CD4-positive, alpha-beta T cell (primary cell): ENCODE data around the gene GALNT10. TPM values are rescaled to one million over a fixed set of nuclear protein-coding genes. Genes with fewer than 3 reads are reported as not detected.

Experiments used
- ATAC-seq: fragments of 200-7000 bp; cut with Tn5 transposase; one replicate; pipeline ENCODE4 v1.10.0; 2022; ENCODE audit warnings: mild to moderate bottlenecking; ENCODE audit not compliant: poor library complexity
- CTCF ChIA-PET: fragments of 350-600 bp; sonication (Branson Sonifier 250); formaldehyde crosslinking; loops from one replicate; lab custom pipeline; 2021; ENCODE audit warnings: antibody characterized with exemption, inconsistent platforms; lab: Charles Lee
- POLR2A ChIA-PET: fragments of 350-600 bp; sonication (Branson Sonifier 250); formaldehyde crosslinking; loops from one replicate; lab custom pipeline; 2021; ENCODE audit warnings: antibody characterized with exemption, inconsistent platforms; lab: Charles Lee
- DNase-seq, 14 experiments: peaks; one replicate each; pipeline ENCODE4 v3.0.0-alpha.2; 2013 to 2020; ENCODE audit warnings: mixed read lengths in 2 of 14
- H3K27ac ChIP-seq, 2 donors: one replicate each; pipeline versions ENCODE4 v1.5.1 to v1.7.0; 2013; ENCODE audit warnings: low read length in 2 of 2, low read depth in 1 of 2, mild to moderate bottlenecking in 1 of 2
- H3K27me3 ChIP-seq, 2 experiments: 1 replicate in 1 of 2; 2 replicates in 1 of 2; pipeline versions ENCODE4 v1.6.1 to v1.7.0; 2013; ENCODE audit warnings: low read length in 2 of 2, control low read depth in 1 of 2, mild to moderate bottlenecking in 1 of 2, moderate library complexity in 1 of 2; ENCODE audit not compliant: insufficient read depth in 2 of 2, control insufficient read depth in 1 of 2
- H3K36me3 ChIP-seq: one replicate; pipeline ENCODE4 v1.6.1; 2013; ENCODE audit warnings: low read length, control low read depth; ENCODE audit not compliant: insufficient read depth
- H3K4me1 ChIP-seq: one replicate; pipeline ENCODE4 v1.6.1; 2013; ENCODE audit warnings: low read length, control low read depth; ENCODE audit not compliant: insufficient read depth
- H3K4me3 ChIP-seq: one replicate; pipeline ENCODE4 v1.5.1; 2013; ENCODE audit warnings: mild to moderate bottlenecking, low read length, moderate library complexity
- H3K9me3 ChIP-seq, 2 experiments: 1 replicate in 1 of 2; 2 replicates in 1 of 2; pipeline versions ENCODE4 v1.6.1 to v1.7.0; 2013; ENCODE audit warnings: low read length in 2 of 2, mild to moderate bottlenecking in 2 of 2, control low read depth in 1 of 2, moderate library complexity in 1 of 2; ENCODE audit not compliant: control insufficient read depth in 1 of 2, insufficient read depth in 1 of 2
- H3K27ac Mint-ChIP-seq: one replicate; pipeline ENCODE4 v1.8.0; 2020; ENCODE audit warnings: mixed read lengths
- H3K27me3 Mint-ChIP-seq: one replicate; pipeline ENCODE4 v1.8.0; 2021; ENCODE audit warnings: mixed read lengths
- H3K36me3 Mint-ChIP-seq: one replicate; pipeline ENCODE4 v1.8.0; 2021; ENCODE audit warnings: low read depth, mixed read lengths
- H3K4me1 Mint-ChIP-seq: one replicate; pipeline ENCODE4 v1.8.0; 2021; ENCODE audit warnings: low read depth, mixed read lengths
- H3K4me3 Mint-ChIP-seq: one replicate; pipeline ENCODE4 v1.8.0; 2020; ENCODE audit warnings: mild to moderate bottlenecking, mixed read lengths
- H3K9me3 Mint-ChIP-seq: one replicate; pipeline ENCODE4 v1.8.0; 2020; ENCODE audit warnings: mixed read lengths
- CTCF ChIP-seq: fragments of 200-600 bp; IDR thresholded peaks from one replicate; pipeline ENCODE4 v1.8.0; 2022; ENCODE audit warnings: antibody characterized with exemption, mild to moderate bottlenecking
- intact Hi-C, 2 experiments: fragments of 100-400 bp; cut with DNase I in 1 of 2; cut with micrococcal nuclease in 1 of 2; formaldehyde crosslinking; loops; one replicate each; pipeline versions ENCODE4 v1.15.1 to v1.9.0; 2023 to 2025; cut with DNase I, micrococcal nuclease
- total RNA-seq, 174 experiments: library from RNA in 2 of 174; stranded (reverse) in 2 of 174; gene quantifications; one replicate each; pipeline ENCODE4 v1.2.3 and lab custom pipeline; 2021 to 2026

The GALNT10 gene
- total RNA-seq, 2 experiments from 2014 or later = 21.7 to 23.0 TPM

- Mint-ChIP-seq H3K36me3 (no peaks in the 10 kb centered on the region), H3K27ac (no peak overlapping the region), H3K4me1 (no peaks in the 10 kb centered on the region), H3K27me3 (peaks cover 4% of the 10 kb centered on the region), H3K9me3 (no peaks in the 10 kb centered on the region), H3K4me3 (no peak overlapping the region)
- H3K27me3 ChIP-seq = no peaks in the 10 kb centered on the region
- H3K9me3 ChIP-seq = no peaks in the 10 kb centered on the region
- intact Hi-C loops = loop anchor here in 1 of 2 experiments (1.0 kb wide), 1 partner anchor 106 kb away; no protein-coding TSS in a partner anchor
- DNase-seq (no peak), ATAC-seq (no peak)
- H3K4me3 ChIP-seq = no peak overlapping the region
- no peak for TF ChIP-seq CTCF
- no peaks in the 10 kb centered on the region for H3K36me3 ChIP-seq
- POLR2A ChIA-PET = no interaction called here
- CTCF ChIA-PET = interaction anchor here (2.0 kb wide), 1 partner anchor 106 kb away, joined by 21 read pairs; no protein-coding TSS in a partner anchor
- H3K27ac ChIP-seq = no peak overlapping the region
- H3K4me1 ChIP-seq = peaks cover 7% of the 10 kb centered on the region
Observed at GRCh38 chr5:154178661-154179060, 11.9 kb upstream of the GALNT10 start.

- ATAC-seq = peak; percentile 96
- intact Hi-C loops = loop anchor here (1.0 to 10.0 kb wide), 3 partner anchors 108 to 265 kb away; partner anchors contain the start of gene SAP30L (in 1 of the 2)
- no peaks in the 10 kb centered on the region for H3K27me3 ChIP-seq
- no peak overlapping the region for H3K4me3 Mint-ChIP-seq
- H3K9me3 Mint-ChIP-seq = no peaks in the 10 kb centered on the region
- H3K36me3 Mint-ChIP-seq = no peaks in the 10 kb centered on the region
- ChIA-PET CTCF (interaction anchor here (0.8 to 2.9 kb wide), 3 partner anchors 10 to 224 kb away, joined by 3 to 21 read pairs (median 13); partner anchors contain the start of gene GALNT10), POLR2A (no interaction called here)
- H3K4me1 ChIP-seq = peaks cover 7% of the 10 kb centered on the region
- peak in 9 of 14 experiments; percentile 12 to 73 (median 38) for DNase-seq
- H3K4me3 ChIP-seq = no peak overlapping the region
- peak; percentile 72 for TF ChIP-seq CTCF
- H3K4me1 Mint-ChIP-seq = no peaks in the 10 kb centered on the region
- H3K27ac ChIP-seq = no peak overlapping the region
- no peaks in the 10 kb centered on the region for H3K36me3 ChIP-seq
- peaks cover 4% of the 10 kb centered on the region for H3K27me3 Mint-ChIP-seq
- no peak overlapping the region for H3K27ac Mint-ChIP-seq
- no peaks in the 10 kb centered on the region for H3K9me3 ChIP-seq
Observed at GRCh38 chr5:154179846-154180710, 10.5 kb upstream of the GALNT10 start.

- no peak for TF ChIP-seq CTCF
- ChIA-PET CTCF (interaction anchor here (1.1 to 2.9 kb wide), 3 partner anchors 9 to 109 kb away, joined by 3 to 13 read pairs (median 4); partner anchors contain the start of gene GALNT10), POLR2A (interaction anchor here (1.0 kb wide), 1 partner anchor 9 kb away, joined by 3 read pairs; the partner anchor contains the start of gene GALNT10)
- Mint-ChIP-seq H3K4me3 (no peak overlapping the region), H3K36me3 (no peaks in the 10 kb centered on the region), H3K27me3 (peaks cover 4% of the 10 kb centered on the region), H3K4me1 (no peaks in the 10 kb centered on the region), H3K27ac (no peak overlapping the region), H3K9me3 (no peaks in the 10 kb centered on the region)
- peaks cover 7% of the 10 kb centered on the region for H3K4me1 ChIP-seq
- no peak overlapping the region for H3K27ac ChIP-seq
- intact Hi-C loops = loop anchor here in 1 of 2 experiments (10.0 kb wide), 1 partner anchor 264 kb away; the partner anchor contains the start of gene SAP30L
- H3K36me3 ChIP-seq = no peaks in the 10 kb centered on the region
- no peak for DNase-seq
- H3K9me3 ChIP-seq = no peaks in the 10 kb centered on the region
- no peaks in the 10 kb centered on the region for H3K27me3 ChIP-seq
- H3K4me3 ChIP-seq = no peak overlapping the region
- ATAC-seq = no peak
Observed at GRCh38 chr5:154181161-154181560, 9.4 kb upstream of the GALNT10 start.
